Spinal cord (tissue), 10 donors: Measurements from ENCODE around the gene PPP6R2. TPM values are rescaled to one million over a fixed set of nuclear protein-coding genes. Genes with fewer than 3 reads are reported as not detected.

Experiments used
- DNase-seq, 6 donors: peaks; one replicate each; pipeline versions ENCODE4 v3.0.0 to v3.0.0-alpha.2; 2013 to 2015; ENCODE audit warnings: low spot score in 6 of 6, low read depth in 4 of 6
- H3K27ac ChIP-seq: one replicate; pipeline ENCODE4 v1.5.1; 2013; ENCODE audit warnings: low read depth, low read length, control low read depth
- H3K27me3 ChIP-seq: one replicate; pipeline ENCODE4 v1.6.1; 2013; ENCODE audit warnings: low read length; ENCODE audit not compliant: control insufficient read depth, insufficient read depth
- H3K36me3 ChIP-seq: one replicate; pipeline ENCODE4 v1.6.1; 2013; ENCODE audit warnings: low read length; ENCODE audit not compliant: control insufficient read depth, insufficient read depth
- H3K4me1 ChIP-seq: one replicate; pipeline ENCODE4 v1.6.1; 2013; ENCODE audit warnings: low read length; ENCODE audit not compliant: control insufficient read depth, insufficient read depth
- H3K4me3 ChIP-seq: one replicate; pipeline ENCODE4 v1.5.1; 2013; ENCODE audit warnings: low read depth, low read length, control low read depth
- H3K9me3 ChIP-seq: one replicate; pipeline ENCODE4 v1.6.1; 2013; ENCODE audit warnings: low read length; ENCODE audit not compliant: control insufficient read depth, insufficient read depth
- WGBS: methylation state at CpG from one replicate; pipeline ENCODE4 v1.1.5; 2013; ENCODE audit warnings: missing lambda C conversion rate; ENCODE audit not compliant: insufficient coverage; 5-methylcytosine and 5-hydroxymethylcytosine counted together
- polyA plus RNA-seq, 2 donors: library from polyadenylated mRNA; unstranded; fragments of 120-200 nt; gene quantifications; one replicate each; pipeline ENCODE4 v1.2.1, GENCODE V29; 2013; ENCODE audit not compliant: insufficient read length in 2 of 2
- total RNA-seq, 2 donors: library from RNA; depleted of rRNA in 1 of 2; stranded (reverse); fragments of 120-200 nt in 1 of 2; fragments of >200 nt in 1 of 2; gene quantifications; one replicate each; pipeline versions ENCODE4 v1.2.3 to v1.2.4, GENCODE V29; 2013 to 2014
- donor health status: healthy.

PPP6R2 gene
- total and polyA plus RNA-seq, 4 donors, result 42.9 to 84.9 (median 67.5) TPM

DNA sequence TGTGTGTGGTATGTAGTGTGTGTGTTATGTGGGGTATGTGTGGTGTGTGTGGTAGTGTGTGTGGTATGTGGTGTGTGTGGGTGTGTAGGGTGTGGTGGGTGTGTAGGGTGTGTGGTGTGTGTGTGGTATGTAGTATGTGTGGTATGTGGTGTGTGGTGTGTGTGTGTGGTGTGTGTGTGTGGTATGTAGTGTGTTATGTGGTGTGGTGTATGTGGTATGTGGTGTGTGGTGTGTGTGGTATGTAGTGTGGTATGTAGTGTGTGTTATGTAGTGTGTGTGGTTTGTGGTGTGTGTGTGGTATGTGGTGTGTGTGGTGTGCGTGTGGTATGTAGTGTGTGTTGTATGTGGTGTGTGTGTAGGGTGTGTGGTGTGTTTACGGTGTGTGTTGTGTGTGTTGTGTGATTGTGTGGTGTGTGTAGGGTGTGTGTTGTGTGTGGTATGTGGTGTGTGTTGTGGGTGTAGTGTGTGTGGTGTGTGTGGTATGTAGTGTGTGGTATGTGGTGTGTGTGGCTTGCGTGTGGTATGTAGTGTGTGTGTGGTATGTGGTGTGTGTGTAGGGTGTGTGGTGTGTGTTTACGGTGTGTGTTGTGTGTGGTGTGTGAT, 4.2 kb upstream of the PPP6R2 start:
- DNase-seq, result no peak
- no peaks in the 10 kb centered on the region for H3K9me3 ChIP-seq
- peaks cover 21% of the 10 kb centered on the region for H3K36me3 ChIP-seq
- 100% methylated on average over 4 of the region's 4 CpGs for WGBS
- peaks cover 9% of the 10 kb centered on the region for H3K4me1 ChIP-seq
- H3K27me3 ChIP-seq, result no peaks in the 10 kb centered on the region
- H3K27ac ChIP-seq, result no peak overlapping the region
- no peak overlapping the region for H3K4me3 ChIP-seq

DNA sequence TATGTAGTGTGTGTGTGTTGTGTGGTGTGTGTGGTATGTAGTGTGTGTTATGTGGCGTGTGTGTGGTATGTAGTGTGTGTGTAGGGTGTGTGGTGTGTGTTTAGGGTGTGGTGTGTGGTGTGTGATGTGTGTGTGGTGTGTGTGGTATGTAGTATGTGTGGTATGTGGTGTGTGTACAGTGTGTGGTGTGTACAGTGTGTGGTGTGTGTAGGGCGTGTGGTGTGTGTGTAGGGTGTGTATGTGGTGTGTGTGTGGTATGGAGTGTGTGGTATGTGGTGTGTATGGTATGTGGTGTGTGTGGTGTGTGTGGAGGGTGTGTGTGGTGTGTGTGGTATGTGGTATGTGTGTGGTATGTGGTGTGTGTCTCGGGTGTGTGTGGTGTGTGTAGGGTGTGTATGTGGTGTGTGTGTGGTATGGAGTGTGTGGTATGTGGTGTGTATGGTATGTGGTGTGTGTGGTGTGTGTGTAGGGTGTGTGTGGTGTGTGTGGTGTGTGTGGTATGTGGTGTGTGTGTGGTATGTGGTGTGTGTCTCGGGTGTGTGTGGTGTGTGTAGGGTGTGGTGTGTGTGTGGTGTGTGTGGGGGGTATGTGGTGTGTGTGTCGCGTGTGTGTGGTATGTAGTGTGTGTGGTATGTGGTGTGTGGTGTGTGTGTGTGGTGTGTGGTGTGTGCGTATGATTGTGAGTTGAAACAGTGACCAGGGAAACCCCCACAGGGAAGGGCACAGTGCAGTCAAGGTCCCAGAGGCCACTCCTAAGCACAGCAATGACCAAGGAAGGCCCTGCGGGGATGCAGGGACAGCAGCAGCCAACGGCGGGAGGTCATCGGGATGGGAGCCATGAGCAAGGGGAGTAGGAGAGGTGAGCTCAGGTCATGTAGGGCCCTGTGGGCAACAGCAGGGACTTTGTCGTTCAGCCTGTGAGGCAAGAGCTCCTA, 2.9 kb upstream of the PPP6R2 start:
- WGBS, result 72% methylated on average over 10 of the region's 12 CpGs
- H3K4me3 ChIP-seq, result no peak overlapping the region
- H3K4me1 ChIP-seq, result peaks cover 9% of the 10 kb centered on the region
- DNase-seq, result no peak
- peaks cover 21% of the 10 kb centered on the region for H3K36me3 ChIP-seq
- no peaks in the 10 kb centered on the region for H3K9me3 ChIP-seq
- no peaks in the 10 kb centered on the region for H3K27me3 ChIP-seq
- H3K27ac ChIP-seq, result no peak overlapping the region

DNA sequence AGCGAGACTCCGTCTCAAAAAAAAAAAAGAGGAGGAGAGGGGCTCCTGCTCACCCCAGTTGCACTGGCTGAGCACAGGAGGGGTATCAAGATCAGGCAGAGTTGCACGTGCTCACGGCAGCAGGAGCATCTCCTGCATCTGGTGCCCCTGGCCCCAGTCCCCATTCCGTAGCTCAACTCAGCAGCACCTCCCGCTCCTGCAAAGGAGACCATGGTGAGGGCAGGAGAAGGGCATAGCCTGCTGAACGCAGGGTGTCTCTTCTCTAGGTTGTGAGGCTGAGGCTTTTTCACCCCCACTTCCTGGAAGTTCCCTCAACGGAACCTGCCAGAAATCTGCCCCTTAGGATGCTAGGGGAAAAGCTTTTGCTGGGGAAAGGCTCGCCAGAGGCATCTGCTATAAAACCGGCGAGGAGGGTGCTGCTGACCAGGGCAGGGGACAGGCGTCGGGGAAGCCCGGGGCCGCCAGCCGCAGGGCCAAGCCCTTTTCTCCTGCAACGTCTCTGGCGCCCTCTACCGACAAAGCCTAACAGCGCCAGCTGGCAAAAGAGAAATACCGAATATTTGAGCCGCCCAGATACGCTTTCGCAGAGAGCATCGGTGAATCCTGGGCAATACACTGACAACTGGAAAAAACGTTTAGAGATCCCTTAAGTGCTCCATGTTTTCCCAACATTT, 1.0 kb upstream of the PPP6R2 start:
- H3K9me3 ChIP-seq, result no peaks in the 10 kb centered on the region
- peak overlapping the region; percentile 55 for H3K4me3 ChIP-seq
- peak; percentile 53 to 96 (median 80) for DNase-seq
- peak overlapping the region; percentile 52 for H3K27ac ChIP-seq
- H3K27me3 ChIP-seq, result no peaks in the 10 kb centered on the region
- 4% methylated on average over 22 of the region's 26 CpGs for WGBS
- peaks cover 27% of the 10 kb centered on the region for H3K36me3 ChIP-seq
- H3K4me1 ChIP-seq, result peaks cover 21% of the 10 kb centered on the region

DNA sequence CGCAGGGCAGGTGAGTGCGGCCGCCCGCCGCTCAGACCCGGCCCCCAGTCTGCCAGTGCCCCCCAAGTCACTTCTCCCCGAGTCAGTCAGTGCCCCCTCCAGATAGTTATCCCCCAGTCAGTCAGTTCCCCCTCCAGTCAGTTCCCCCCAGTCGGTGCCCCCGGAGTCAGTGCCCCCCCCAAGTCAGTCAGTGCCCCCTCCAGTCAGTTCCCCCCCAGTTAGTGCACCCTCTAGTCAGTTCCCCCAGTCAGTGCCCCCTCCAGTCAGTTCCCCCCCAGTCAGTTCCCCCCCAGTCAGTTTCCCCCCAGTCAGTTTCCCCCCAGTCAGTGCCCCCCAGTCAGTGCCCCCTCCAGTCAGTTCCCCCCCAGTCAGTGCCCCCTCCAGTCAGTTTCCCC, 411 bp downstream of the PPP6R2 start:
- WGBS, result 0% methylated on average over 6 of the region's 9 CpGs
- no peaks in the 10 kb centered on the region for H3K27me3 ChIP-seq
- peaks cover 26% of the 10 kb centered on the region for H3K4me1 ChIP-seq
- no peak overlapping the region for H3K27ac ChIP-seq
- no peaks in the 10 kb centered on the region for H3K9me3 ChIP-seq
- no peak for DNase-seq
- peaks cover 25% of the 10 kb centered on the region for H3K36me3 ChIP-seq
- H3K4me3 ChIP-seq, result peak overlapping the region; percentile 50

DNA sequence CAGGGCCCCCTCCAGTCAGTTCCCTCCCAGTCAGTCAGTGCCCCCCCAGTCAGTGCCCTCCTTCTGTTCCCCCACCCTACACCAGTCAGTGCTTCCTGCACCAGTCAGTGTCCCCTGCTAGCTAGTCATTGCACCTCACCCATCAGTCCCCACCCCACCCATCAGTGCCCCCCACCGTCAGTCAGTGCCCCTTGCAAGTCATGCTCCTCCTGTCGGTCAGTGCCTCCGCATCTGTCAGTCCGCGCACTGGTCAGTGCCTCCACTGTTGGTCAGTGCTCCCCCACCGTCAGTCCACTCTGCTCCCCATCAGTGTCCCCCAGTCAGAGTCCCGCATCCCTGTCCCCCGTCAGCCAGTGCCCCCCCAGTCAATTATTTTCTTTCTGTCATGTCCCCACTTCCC, 3.3 kb downstream of the PPP6R2 start:
- no peak for DNase-seq
- H3K4me3 ChIP-seq, result no peak overlapping the region
- WGBS, result 51% methylated on average over 7 of the region's 8 CpGs

DNA sequence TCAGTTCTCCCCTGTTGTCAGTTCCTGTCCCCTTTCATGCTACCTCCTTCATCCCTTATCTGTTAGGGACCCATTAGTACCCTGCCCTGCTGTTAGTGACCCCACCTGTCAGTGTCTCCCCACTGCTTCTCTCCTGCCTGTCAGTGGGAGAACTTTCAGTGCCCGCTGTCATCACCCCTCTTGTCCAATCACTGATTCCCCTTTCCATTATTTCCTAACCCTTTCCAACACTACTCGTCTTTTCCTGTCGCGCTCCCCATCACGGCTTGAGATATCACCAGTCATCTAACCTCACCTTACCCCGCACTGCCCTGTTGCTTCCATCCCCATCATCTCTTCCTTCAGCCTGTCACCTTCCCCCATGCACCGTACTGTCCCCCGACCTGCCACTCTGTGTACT, 4.0 kb downstream of the PPP6R2 start:
- WGBS, result 86% methylated on average over 8 of the region's 8 CpGs
- no peak for DNase-seq
- Histone ChIP-seq H3K27me3 (no peaks in the 10 kb centered on the region), H3K4me3 (no peak overlapping the region), H3K4me1 (peaks cover 21% of the 10 kb centered on the region), H3K36me3 (peaks cover 19% of the 10 kb centered on the region), H3K27ac (no peak overlapping the region), H3K9me3 (no peaks in the 10 kb centered on the region)

More for the DNA sequence above, 3.3 kb downstream of the PPP6R2 start:
- no peaks in the 10 kb centered on the region for H3K27me3 ChIP-seq
- H3K36me3 ChIP-seq, result peaks cover 19% of the 10 kb centered on the region
- peaks cover 26% of the 10 kb centered on the region for H3K4me1 ChIP-seq
- H3K9me3 ChIP-seq, result no peaks in the 10 kb centered on the region
- no peak overlapping the region for H3K27ac ChIP-seq

DNA sequence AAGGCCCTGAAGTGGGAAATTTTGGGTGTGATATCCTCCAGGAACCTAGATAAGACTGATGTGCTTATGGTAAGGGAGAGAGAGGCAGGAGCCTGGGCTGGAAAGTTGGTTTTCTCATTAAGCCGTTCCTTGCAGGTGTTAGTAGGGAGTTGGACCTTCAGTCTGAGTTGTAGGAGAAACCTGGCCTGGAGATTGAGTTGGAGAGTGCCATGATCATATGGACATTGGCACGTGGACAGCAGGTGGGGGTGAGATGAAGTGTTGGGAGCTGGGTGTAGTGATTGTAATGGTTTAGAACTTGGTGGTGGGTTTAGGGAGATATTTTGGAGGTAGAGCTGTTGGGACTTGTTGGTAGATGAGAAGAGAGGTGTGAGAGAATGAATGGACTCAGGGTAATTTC, 4.9 kb downstream of the PPP6R2 start:
- H3K27me3 ChIP-seq, result no peaks in the 10 kb centered on the region
- no peak overlapping the region for H3K4me3 ChIP-seq
- H3K27ac ChIP-seq, result no peak overlapping the region

DNA sequence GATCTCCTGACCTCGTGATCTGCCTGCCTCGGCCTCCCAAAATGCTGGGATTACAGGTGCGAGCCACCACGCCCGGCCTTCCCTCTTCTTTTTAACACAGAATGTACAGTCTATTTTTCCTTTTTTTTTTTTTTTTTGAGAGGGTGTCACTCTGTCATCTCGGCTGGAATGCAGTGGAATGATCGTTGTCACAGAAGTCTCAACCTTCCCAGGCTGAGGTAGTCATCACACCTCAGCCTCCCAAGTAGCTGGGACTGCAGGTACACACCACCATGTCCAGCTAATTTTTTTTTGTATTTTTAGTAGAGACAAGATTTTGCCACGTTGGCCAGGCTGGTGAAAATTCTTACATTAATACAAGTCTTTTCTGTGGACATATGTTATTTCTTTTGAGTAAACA, 13.1 kb downstream of the PPP6R2 start:
- no peak for DNase-seq
- no peaks in the 10 kb centered on the region for H3K4me1 ChIP-seq
- no peak overlapping the region for H3K27ac ChIP-seq
- H3K4me3 ChIP-seq, result no peak overlapping the region
- no peaks in the 10 kb centered on the region for H3K9me3 ChIP-seq
- no peaks in the 10 kb centered on the region for H3K27me3 ChIP-seq
- WGBS, result 100% methylated on average over 1 of the region's 8 CpGs
- peaks cover 20% of the 10 kb centered on the region for H3K36me3 ChIP-seq

More for the DNA sequence above, 4.9 kb downstream of the PPP6R2 start:
- H3K4me1 ChIP-seq, result peaks cover 17% of the 10 kb centered on the region
- WGBS, result 79% methylated on average over 2 of the region's 2 CpGs
- peaks cover 19% of the 10 kb centered on the region for H3K36me3 ChIP-seq
- no peaks in the 10 kb centered on the region for H3K9me3 ChIP-seq
- DNase-seq, result no peak

DNA sequence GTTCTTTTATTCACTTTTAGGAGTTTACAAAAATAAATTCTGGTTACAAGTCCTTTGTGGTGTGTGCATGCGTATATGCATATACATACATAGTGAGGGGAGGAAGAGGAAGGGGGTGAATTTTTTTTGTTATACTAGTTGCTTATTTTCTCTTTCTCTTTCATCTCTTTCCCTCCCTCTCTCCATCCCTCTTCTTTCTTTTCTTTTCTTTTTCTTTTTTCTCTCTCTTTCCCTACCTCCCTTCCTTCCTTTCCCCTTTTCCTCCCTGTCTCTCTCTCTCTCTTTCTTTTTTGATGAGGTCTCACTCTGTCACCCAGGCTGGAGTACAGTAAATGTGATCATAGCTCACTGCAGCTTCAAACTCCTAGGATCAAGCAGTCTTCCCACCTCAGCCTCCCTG, 14.1 kb downstream of the PPP6R2 start:
- Histone ChIP-seq H3K36me3 (peaks cover 28% of the 10 kb centered on the region), H3K9me3 (no peaks in the 10 kb centered on the region), H3K4me3 (no peak overlapping the region), H3K4me1 (peaks cover 5% of the 10 kb centered on the region), H3K27ac (no peak overlapping the region), H3K27me3 (no peaks in the 10 kb centered on the region)
- DNase-seq, result no peak
- no CpG with 5 or more reads among the region's 1 CpG for WGBS
